NCI-H774 (cell line): ENCODE data around the gene KANSL1.
"Not testable (repeated sequence)": the region's sequence is repeated elsewhere in the genome, so short reads cannot be mapped to it uniquely, and the experiment has no call there.

Experiments used
- DNase-seq: peaks from one replicate; lab custom pipeline; 2025; lab: John Stamatoyannopoulos, UW

The KANSL1 gene

DNA sequence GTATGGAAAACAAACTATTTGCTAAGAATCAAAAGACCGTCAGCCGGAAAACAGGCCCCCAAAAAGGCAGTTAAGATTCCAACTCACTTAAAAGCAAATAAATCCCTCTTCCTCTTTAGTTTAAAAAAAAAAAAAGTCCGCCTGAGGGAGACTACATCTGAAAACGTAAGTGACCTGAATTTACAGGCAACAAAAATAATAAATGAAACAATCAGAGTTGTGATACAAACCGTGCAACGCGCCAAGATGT, 1.1 kb downstream of the KANSL1 start:
- no peak for DNase-seq

DNA sequence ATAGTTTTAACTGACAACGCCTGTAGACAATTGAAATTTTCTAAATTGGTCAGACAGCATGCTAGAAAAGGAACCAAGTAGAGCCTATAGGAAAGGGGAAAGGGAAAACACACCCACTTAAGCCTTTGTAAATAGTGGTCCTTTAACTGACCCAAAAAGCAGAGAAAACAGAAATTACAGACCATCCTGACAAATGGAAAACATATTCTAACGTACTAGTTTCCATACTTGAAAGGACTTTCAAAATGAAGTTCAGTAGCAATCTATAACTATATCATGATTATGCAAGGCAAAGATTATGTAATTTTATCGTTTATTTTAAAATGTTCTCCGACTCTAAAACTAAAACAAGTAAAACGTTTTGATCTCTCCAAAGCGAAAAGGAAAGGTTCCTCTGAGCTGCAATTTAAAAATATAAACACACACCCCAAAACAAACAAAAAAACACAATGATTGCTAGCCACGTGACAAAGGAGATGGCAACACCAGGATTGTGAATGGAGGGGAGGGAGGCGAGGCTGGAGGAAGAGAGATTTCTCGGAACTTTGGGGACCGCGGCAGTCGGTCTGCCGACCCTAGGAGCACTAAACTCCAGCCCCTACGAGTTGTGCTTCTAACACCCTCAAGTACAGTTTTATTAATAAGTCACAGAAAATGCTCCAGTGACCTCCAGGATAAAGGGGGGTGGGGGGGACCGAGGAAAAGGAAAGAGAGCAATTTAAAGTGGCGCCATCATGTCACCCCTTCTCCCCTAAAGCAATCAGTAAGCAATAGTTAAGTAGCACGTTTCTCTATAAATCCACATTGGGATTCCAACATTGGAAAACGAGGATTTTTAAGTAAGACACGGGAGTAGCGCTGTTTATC, 1.7 kb downstream of the KANSL1 start:
- DNase-seq = peak; percentile 44

GRCh38 chr17:46190763-46191162, 2.5 kb downstream of the KANSL1 start:
- no peak for DNase-seq

DNA sequence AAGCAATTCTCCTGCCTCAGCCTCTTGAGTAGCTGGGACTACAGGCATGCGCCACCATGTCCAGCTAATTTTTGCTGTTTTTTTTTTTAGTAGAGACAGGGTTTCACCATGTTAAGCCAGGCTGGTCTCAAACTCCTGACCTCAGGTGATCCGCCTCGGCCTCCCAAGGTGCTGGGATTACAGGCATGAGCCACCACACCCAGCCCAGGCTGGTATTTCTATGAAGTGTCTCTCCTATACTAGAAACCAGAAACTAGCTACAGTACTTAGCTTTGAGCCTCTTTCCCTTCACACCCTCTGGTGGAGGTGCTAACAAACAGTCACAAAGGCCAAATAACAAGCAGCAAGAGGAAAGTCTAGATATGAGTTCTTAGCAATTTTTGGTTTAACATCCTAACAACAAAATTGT, 6.4 kb downstream of the KANSL1 start:
- not testable (repeated sequence) for DNase-seq

- no peak for DNase-seq
These were observed 8.5 kb downstream of the KANSL1 start for GRCh38 chr17:46184696-46185095.

- not testable (repeated sequence) for DNase-seq
These were observed 9.8 kb downstream of the KANSL1 start for GRCh38 chr17:46183383-46183782.

- DNase-seq = no peak
These were observed 10.3 kb downstream of the KANSL1 start for GRCh38 chr17:46182961-46183360.

DNA sequence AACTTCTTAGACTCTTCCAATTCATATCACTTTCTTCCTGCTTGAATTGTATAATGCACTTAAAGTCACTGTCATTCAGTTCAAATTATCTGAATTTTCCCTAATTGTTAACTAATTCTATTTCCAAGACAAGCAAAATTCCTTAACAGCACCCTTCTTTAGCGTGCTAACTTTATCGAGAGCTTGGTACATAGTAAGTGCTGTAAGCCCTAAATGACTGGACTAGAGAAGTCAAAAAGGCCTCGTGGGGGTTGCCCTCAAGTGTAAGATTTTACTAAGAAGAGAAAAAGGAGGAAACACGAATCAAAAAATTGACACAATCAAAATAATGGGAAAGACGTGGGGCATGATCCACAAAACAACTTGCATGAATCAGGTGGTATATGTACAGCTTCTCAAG, 11.3 kb downstream of the KANSL1 start:
- DNase-seq = no peak

DNA sequence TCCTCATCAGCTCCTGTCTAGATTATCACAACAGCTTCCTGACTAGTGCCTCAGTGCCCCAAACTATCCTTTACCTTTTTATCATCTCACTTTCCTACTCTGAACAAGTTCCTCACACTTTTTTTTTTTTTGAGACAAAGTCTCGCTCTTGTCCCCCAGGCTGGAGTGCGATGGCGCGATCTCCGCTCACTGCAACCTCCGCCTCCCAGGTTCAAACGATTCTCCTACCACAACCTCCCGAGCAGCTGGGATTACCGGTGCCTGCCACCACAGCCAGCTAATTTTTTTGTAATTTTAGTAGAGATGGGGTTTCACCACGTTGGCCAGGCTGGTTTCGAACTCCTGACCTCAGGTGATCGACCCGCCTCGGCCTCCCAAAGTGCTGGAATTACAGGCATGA, 11.9 kb downstream of the KANSL1 start:
- DNase-seq = not testable (repeated sequence)

- no peak for DNase-seq
These were observed 12.3 kb downstream of the KANSL1 start for GRCh38 chr17:46180892-46181274.

DNA sequence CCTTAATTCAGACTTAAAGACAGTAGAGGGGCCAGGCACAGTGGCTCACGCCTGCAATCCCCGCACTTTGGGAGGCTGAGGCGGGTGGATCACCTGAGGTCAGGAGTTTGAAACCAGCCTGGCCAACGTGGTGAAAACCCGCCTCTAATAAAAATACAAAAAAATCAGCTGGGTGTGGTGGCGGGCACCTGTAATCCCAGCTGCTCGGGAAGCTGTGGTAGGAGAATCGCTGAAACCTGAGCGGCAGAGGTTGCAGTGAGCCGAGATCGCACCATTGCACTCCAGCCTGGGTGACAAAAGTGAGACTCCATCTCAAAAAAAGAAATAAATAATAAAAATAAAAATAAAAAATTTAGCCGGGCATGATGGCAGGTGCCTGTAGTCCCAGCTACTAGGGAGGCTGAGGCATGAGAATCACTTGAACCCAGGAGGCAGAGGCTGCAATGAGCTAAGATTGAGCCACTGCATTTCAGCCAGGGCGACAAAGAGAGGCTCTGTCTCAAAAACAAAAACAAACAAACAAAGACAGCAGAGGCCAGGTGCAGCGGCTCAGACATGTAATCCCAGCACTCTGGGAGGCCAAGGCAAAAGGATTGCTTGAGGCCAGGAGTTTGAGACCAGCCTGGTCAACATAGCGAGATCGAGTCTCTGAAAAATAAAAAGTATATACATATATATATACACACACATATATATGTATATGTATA, 12.9 kb downstream of the KANSL1 start:
- not testable (repeated sequence) for DNase-seq

DNA sequence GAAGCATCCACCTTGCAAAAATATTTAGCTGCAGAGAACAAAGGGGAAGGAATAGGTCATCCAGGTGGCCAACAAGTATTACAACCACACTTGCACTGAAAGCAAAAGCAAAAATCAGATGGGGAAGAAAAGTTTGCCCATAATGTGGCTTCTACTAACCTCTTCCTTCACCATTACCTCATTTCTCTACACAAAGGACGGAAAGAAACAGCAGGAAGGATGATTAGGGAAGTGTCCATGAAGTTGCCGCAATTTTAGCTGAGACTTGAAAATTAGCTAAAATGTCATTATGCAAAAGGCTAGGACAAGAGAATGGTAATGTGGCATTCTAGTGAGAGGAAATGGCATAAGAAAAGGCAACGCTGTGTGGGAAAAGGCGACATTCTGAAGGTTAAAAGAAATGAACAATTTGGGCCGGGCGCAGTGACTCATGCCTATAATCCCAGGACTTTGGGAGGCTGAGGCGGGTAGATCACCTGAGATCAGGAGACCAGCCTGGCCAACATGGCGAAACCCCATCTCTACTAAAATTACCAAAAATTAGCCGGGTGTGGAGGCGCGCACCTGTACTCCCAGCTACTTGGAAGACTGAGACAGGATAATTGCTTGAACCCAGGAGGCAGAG, 13.7 kb downstream of the KANSL1 start:
- no peak for DNase-seq

DNA sequence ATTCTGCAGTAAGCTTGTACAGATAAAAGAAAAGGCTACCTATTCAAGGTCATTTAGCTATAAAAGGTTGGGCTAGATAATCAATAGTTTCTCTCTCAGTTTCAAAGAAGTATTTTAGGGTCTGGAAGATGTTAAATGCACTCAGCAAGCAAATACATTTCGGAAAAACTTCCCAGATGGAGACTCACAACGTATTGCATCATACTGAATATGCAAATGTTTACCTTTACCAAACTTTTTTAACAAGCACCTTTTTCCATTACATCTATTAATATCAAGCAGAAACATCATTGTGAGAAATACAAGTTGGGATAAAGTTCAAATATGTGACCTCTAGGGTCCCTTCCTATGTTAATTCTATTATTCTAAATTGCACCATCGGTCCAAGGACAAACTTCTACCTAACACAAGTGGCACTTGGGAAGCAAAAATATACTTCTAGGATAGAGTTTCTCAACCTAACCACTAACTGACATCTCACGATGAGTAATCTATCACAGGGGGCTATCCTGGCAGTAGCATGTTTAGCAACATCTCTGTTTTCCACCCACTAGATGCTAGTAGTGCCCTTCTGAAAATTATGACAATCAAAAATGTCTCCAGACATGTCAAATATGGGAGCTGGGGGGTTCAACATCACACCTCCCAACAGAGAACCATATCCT, 14.5 kb downstream of the KANSL1 start:
- no peak for DNase-seq

DNA sequence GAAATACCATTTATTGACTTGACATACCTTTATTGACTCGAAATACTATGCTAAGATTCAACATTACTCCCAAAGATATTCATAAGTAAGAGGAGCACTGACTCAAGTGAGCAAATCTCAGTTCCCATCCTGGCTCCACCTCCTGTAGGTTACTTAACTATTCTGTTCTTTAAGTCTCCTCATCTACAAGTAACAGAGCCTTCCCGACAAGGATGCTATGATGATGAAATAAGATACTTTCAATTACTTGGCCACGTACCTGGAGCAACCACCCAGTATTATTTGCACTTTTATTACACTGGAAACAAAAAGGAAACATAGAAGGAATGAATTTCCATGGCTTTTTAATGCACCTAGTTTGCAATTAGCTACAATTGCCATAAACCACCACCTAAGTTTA, 16.3 kb downstream of the KANSL1 start:
- no peak for DNase-seq

DNA sequence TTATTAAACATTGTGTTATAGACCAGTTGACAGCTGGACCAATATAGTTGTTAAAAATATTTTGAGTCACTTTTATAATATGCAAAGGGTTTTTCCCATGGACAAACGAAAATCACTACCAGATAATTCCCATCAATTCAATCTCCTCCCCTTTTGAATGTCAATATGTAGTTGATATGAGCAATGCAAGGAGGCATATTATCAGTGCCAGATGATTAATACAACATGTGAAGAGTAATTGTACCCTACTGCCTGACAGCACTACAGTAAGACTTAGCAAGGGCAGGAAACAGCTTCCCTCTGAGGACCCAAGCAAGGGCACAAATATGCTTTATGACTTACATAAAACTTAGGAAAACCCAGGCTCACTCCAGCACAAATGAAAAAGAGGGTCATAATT, 17.3 kb downstream of the KANSL1 start:
- DNase-seq = no peak

DNA sequence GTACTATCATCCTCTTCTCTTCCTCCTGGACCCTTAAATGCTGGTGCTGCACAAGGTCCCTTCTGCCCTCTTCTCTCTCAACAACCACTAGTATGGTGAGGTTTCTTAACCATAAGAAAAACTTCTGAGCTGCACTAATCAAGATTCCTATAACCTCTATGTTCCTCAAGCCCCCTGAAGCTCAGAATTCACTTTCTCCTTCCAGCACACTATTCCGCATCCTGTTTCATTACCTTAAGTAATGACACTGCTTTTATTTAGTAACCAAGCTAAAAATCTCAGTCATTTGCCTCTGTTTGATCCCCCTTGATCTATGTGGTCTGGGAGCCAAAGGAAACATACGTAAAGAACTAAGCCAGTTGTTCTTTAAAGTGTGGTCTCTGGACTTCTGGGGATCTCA, 20.1 kb downstream of the KANSL1 start:
- no peak for DNase-seq

- DNase-seq = no peak
These were observed 21.3 kb downstream of the KANSL1 start for GRCh38 chr17:46171939-46172338.

- DNase-seq = no peak
These were observed 22.4 kb downstream of the KANSL1 start for GRCh38 chr17:46170639-46171429.

GRCh38 chr17:46169913-46170638, 23.2 kb downstream of the KANSL1 start:
- no peak for DNase-seq

DNA sequence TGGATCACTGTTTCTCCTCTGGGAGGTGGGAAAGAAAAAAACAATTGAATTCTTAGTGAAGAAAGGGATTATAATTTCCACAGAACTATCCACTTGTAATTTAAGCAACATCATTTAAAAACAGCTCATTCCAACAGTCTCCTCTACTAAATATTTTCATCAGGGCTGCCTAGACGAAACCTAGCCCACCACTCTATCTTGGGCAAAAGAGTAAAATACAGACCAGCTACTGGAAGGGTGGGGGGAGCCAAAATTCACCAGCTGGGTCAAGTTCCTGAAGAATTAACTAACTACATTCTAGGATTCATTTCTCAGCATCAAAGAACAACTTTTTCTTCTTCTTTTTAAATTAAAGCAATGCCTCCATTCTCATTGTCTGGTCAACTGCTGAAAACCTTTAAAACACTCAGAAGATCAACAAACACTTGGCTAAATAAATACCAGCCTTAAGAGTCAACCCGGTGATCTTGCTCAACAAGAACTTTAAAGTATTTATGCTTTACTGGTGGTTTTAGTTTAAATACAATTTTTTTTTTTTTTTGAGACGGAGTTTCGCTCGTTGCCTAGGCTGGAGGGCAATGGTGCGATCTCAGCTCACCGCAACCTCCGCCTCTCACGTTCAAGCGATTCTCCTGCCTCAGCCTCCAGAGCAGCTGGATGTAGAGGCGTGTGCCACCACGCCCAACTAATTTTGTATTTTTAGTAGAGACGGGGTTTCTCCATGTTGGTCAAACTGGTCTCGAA, 25.2 kb downstream of the KANSL1 start:
- DNase-seq = no peak

- no peak for DNase-seq
These were observed 26.0 kb downstream of the KANSL1 start for GRCh38 chr17:46167267-46167666.
